H1 (cell line): ENCODE measurements around the gene DRD2. TPM values are rescaled to one million over a fixed set of nuclear protein-coding genes. Genes with fewer than 3 reads are reported as not detected.

ENCODE experiments used
- KDM1A ChIP-seq: fragments of 200-600, 300-600 bp; sonication (generic); IDR thresholded peaks from 2 replicates; pipeline ENCODE4 v1.7.1; 2016; ENCODE audit warnings: mild to moderate bottlenecking, low read length, borderline replicate concordance
- KDM5A ChIP-seq: fragments of 200-600 bp; IDR thresholded peaks from 2 replicates; pipeline ENCODE4 v1.7.1; 2012; ENCODE audit warnings: mild to moderate bottlenecking, low read length, inconsistent platforms, mixed read lengths
- PHF8 ChIP-seq: fragments of 200-600 bp; sonication (generic); conservative IDR thresholded peaks from 2 replicates; pipeline ENCODE4 v1.7.1; 2012; ENCODE audit warnings: low read depth, mild to moderate bottlenecking, inconsistent platforms, low read length, moderate library complexity
- RAD21 ChIP-seq, 2 experiments: IDR thresholded peaks in 1 of 2; conservative IDR thresholded peaks in 1 of 2; 2 replicates each; pipeline ENCODE4 v1.6.1; 2011; ENCODE audit warnings: low read depth in 2 of 2, low read length in 2 of 2, improper control_type of control experiment in 1 of 2, inconsistent platforms in 1 of 2, mild to moderate bottlenecking in 1 of 2, moderate library complexity in 1 of 2
- TAF1 ChIP-seq: IDR thresholded peaks from 2 replicates; pipeline ENCODE4 v1.6.1; 2011; ENCODE audit warnings: mild to moderate bottlenecking, low read depth, low read length
- TBP ChIP-seq: IDR thresholded peaks from 2 replicates; pipeline ENCODE4 v1.6.1; 2011; ENCODE audit warnings: low read depth, low read length, improper control_type of control experiment
- TEAD4 ChIP-seq: IDR thresholded peaks from 2 replicates; pipeline ENCODE4 v1.6.1; 2012; ENCODE audit warnings: low read depth, low read length, inconsistent platforms, mixed read lengths
- polyA plus RNA-seq, 7 experiments: library from polyadenylated mRNA; depleted of rRNA in 3 of 7; stranded (reverse) in 5 of 7; unstranded in 2 of 7; fragments of >200 nt in 5 of 7; fragments of 200-250 nt in 2 of 7; gene quantifications; 1 replicate in 5 of 7; 2 replicates in 1 of 7; 4 replicates in 1 of 7; pipeline versions ENCODE4 v1.2.1 to v1.2.3, GENCODE V29; 2011 to 2013; ENCODE audit warnings: missing spikeins in 2 of 7, mixed read lengths in 2 of 7
- total RNA-seq: library from RNA; stranded (reverse); fragmentation: NEBNext Ultra II Directional; extraction: Animal tissue kit (Norgen Biotek cat#: 25700); gene quantifications from 2 replicates; pipeline ENCODE4 v1.2.1, GENCODE V29; 2021
- TF ChIP-seq, protein P1 (sequence below): IDR thresholded peaks from 2 replicates; pipeline ENCODE4 v1.6.1; 2011; ENCODE audit warnings: low read length, improper control_type of control experiment

The DRD2 gene
- total and polyA plus RNA-seq, 2 of the 8 experiments (the other 6 are each of a cell fraction or from before 2014, with no cell fraction given), result 0.26 to 0.41 TPM

DNA sequence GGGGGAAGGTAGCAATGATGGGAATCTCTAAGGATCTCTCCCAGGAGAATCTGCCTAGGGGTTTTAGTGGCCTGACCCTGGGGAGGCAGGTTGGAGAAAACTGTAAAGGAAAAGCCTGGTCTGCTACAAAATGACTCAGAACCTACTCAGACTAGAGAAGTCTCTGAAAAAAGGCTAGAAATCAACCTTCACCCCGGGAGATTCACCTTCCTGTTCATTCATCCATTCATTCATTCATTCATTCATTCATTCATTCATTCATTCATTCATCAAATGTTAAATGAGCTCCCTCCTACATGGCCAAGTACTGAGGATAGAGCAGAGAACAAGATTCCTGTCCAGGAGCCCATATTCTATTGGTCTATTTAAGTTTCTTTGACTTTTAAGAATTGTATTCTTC lies 96.5 kb downstream of the DRD2 start (continued):
- no peak for TF ChIP-seq PHF8
- TF ChIP-seq TEAD4, result no peak
- TF ChIP-seq, protein P1, sequence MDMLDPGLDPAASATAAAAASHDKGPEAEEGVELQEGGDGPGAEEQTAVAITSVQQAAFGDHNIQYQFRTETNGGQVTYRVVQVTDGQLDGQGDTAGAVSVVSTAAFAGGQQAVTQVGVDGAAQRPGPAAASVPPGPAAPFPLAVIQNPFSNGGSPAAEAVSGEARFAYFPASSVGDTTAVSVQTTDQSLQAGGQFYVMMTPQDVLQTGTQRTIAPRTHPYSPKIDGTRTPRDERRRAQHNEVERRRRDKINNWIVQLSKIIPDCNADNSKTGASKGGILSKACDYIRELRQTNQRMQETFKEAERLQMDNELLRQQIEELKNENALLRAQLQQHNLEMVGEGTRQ, result no peak
- no peak for TF ChIP-seq TAF1
- no peak for TF ChIP-seq RAD21 (IDR thresholded peaks at IDR 0.05 in 1 of 2, conservative IDR thresholded peaks at IDR 0.05 in 1 of 2; ENCODE audit: low read depth in 2 of 2, low read length in 2 of 2)
- no peak for TF ChIP-seq TBP
- TF ChIP-seq KDM5A, result no peak
- TF ChIP-seq KDM1A, result no peak
